Left lung (tissue), 10 donors: ENCODE measurements around the gene HK1. TPM values are rescaled to one million over a fixed set of nuclear protein-coding genes. Genes with fewer than 3 reads are reported as not detected.
A peak's percentile ranks its signal among the peaks of the same experiment; 100 is the strongest.
"Not testable (repeated sequence)": the region's sequence is repeated elsewhere in the genome, so short reads cannot be mapped to it uniquely, and the experiment has no call there.

Experiments
- ATAC-seq: fragments of 200-7000 bp; cut with Tn5 transposase; one replicate; pipeline ENCODE4 v1.9.1; 2020; ENCODE audit warnings: moderate library complexity
- DNase-seq, 4 donors: peaks; one replicate each; pipeline ENCODE4 v3.0.0-alpha.2; 2013 to 2020
- H3K27ac ChIP-seq, 2 donors: fragments of 200-600 bp; sonication (generic) in 1 of 2; one replicate each; pipeline versions ENCODE4 v1.5.0 to v1.8.0; 2020 to 2021
- H3K27me3 ChIP-seq, 2 donors: fragments of 200-600 bp; sonication (generic) in 1 of 2; one replicate each; pipeline versions ENCODE4 v1.5.0 to v1.8.0; 2020 to 2021
- H3K36me3 ChIP-seq, 2 donors: fragments of 200-600 bp; sonication (generic) in 1 of 2; one replicate each; pipeline versions ENCODE4 v1.5.0 to v1.8.0; 2020 to 2021
- H3K4me1 ChIP-seq, 2 donors: fragments of 200-600 bp; one replicate each; pipeline ENCODE4 v1.8.0; 2021
- H3K4me3 ChIP-seq, 2 donors: fragments of 200-600 bp; sonication (generic) in 1 of 2; one replicate each; pipeline versions ENCODE4 v1.5.0 to v1.8.0; 2020 to 2021; ENCODE audit warnings: mild to moderate bottlenecking in 1 of 2
- H3K9me3 ChIP-seq, 2 donors: fragments of 200-600 bp; sonication (generic) in 1 of 2; one replicate each; pipeline versions ENCODE4 v1.5.0 to v1.8.0; 2020 to 2021
- CTCF ChIP-seq, 2 donors: fragments of 200-600 bp; sonication (generic) in 1 of 2; IDR thresholded peaks; one replicate each; pipeline versions ENCODE4 v1.5.0 to v1.8.0; 2021; ENCODE audit warnings: antibody characterized with exemption in 2 of 2
- intact Hi-C, 2 donors: fragments of 100-400 bp; cut with DNase I; formaldehyde crosslinking; loops; one replicate each; pipeline versions ENCODE4 v1.11.2 to v1.14.2; 2022
- polyA plus RNA-seq, 6 donors: library from polyadenylated mRNA; unstranded; fragments of 120-200 nt; gene quantifications; one replicate each; pipeline ENCODE4 v1.2.1, GENCODE V29; 2013; ENCODE audit not compliant: insufficient read length in 6 of 6
- total RNA-seq, 2 donors: library from RNA; stranded (reverse); fragmentation: NEBNext Ultra II Directional; extraction: Animal tissue kit (Norgen Biotek cat#: 25700); gene quantifications; one replicate each; pipeline ENCODE4 v1.2.1, GENCODE V29; 2021
- donor health status: DM: no; HTN: yes; CAD: no.
- donor health status: DM: no; HTN: no; CAD: no.

HK1 gene
- total and polyA plus RNA-seq, 8 donors = 51.5 to 126 (median 57.8) TPM

- intact Hi-C loops = no loop called here
- Histone ChIP-seq H3K4me1 (peaks cover 27 to 91% of the 10 kb centered on the region in 2 donors), H3K4me3 (no peak overlapping the region), H3K36me3 (peaks cover 0 to 8% of the 10 kb centered on the region in 2 donors), H3K27ac (peak overlapping the region in 1 of 2 donors; percentile 79), H3K27me3 (no peaks in the 10 kb centered on the region), H3K9me3 (no peaks in the 10 kb centered on the region)
- TF ChIP-seq CTCF (IDR thresholded peaks at IDR 0.05) = no peak
- ATAC-seq = no peak
- DNase-seq = no peak
These were observed 48.4 kb downstream of the HK1 start for GRCh38 chr10:69326692-69327091.

- Histone ChIP-seq H3K27ac (peak overlapping the region; percentile 79 to 83), H3K27me3 (no peaks in the 10 kb centered on the region), H3K4me1 (peaks cover 31 to 95% of the 10 kb centered on the region in 2 donors), H3K4me3 (peak overlapping the region in 1 of 2 donors; percentile 7), H3K36me3 (peaks cover 0 to 10% of the 10 kb centered on the region in 2 donors), H3K9me3 (no peaks in the 10 kb centered on the region)
- intact Hi-C loops = no loop called here
- peak; percentile 93 for ATAC-seq
- peak in 3 of 4 donors; percentile 39 to 89 (median 84) for DNase-seq
- no peak for TF ChIP-seq CTCF (IDR thresholded peaks at IDR 0.05)
These were observed 49.4 kb downstream of the HK1 start for GRCh38 chr10:69327463-69328379.

GRCh38 chr10:69328380-69328735 lies 50.1 kb downstream of the HK1 start:
- no peak for TF ChIP-seq CTCF (IDR thresholded peaks at IDR 0.05)
- intact Hi-C loops = no loop called here
- DNase-seq = no peak
- peak overlapping the region; percentile 79 to 83 for H3K27ac ChIP-seq
- no peak overlapping the region for H3K4me3 ChIP-seq
- no peaks in the 10 kb centered on the region for H3K27me3 ChIP-seq
- H3K4me1 ChIP-seq = peaks cover 38 to 96% of the 10 kb centered on the region in 2 donors
- H3K9me3 ChIP-seq = no peaks in the 10 kb centered on the region
- ATAC-seq = no peak
- H3K36me3 ChIP-seq = peaks cover 0 to 16% of the 10 kb centered on the region in 2 donors

GRCh38 chr10:69328888-69329287 lies 50.6 kb downstream of the HK1 start:
- DNase-seq = not testable (repeated sequence)
- H3K27ac ChIP-seq = peak overlapping the region; percentile 79 to 83

GRCh38 chr10:69329721-69330178 lies 51.5 kb downstream of the HK1 start:
- peaks cover 0 to 16% of the 10 kb centered on the region in 2 donors for H3K36me3 ChIP-seq
- DNase-seq = no peak
- H3K4me3 ChIP-seq = no peak overlapping the region
- H3K27me3 ChIP-seq = no peaks in the 10 kb centered on the region
- no peaks in the 10 kb centered on the region for H3K9me3 ChIP-seq
- H3K4me1 ChIP-seq = peaks cover 47 to 97% of the 10 kb centered on the region in 2 donors
- peak overlapping the region in 1 of 2 donors; percentile 79 for H3K27ac ChIP-seq
- ATAC-seq = no peak
- no peak for TF ChIP-seq CTCF (IDR thresholded peaks at IDR 0.05)
- intact Hi-C loops = no loop called here

More at GRCh38 chr10:69328888-69329287, 50.6 kb downstream of the HK1 start:
- H3K4me3 ChIP-seq, H3K9me3 ChIP-seq, H3K27me3 ChIP-seq, intact Hi-C loops, ATAC-seq: not testable (repeated sequence)
- peaks cover 0 to 16% of the 10 kb centered on the region in 2 donors for H3K36me3 ChIP-seq
- H3K4me1 ChIP-seq = peaks cover 38 to 96% of the 10 kb centered on the region in 2 donors
